ENCODE data around the gene DGKB.

- TF ChIP-seq POLR2A (IDR thresholded peaks at IDR 0.05) = no peak
- no peak for TF ChIP-seq CTCF (IDR thresholded peaks at IDR 0.05 in 4 of 5, conservative IDR thresholded peaks at IDR 0.05 in 1 of 5)
These were observed 483.0 kb downstream of the DGKB start for GRCh38 chr7:14419531-14419930.
